Ishikawa (cell line): ENCODE measurements around the gene ASIC2.

Experiments
- CEBPB ChIP-seq: IDR thresholded peaks from 2 replicates; pipeline ENCODE4 v1.6.1; 2012
- CREB1 ChIP-seq: IDR thresholded peaks from 2 replicates; pipeline ENCODE4 v1.6.1; 2012; ENCODE audit warnings: low read depth
- EGR1 ChIP-seq: IDR thresholded peaks from 2 replicates; pipeline ENCODE4 v1.6.1; 2012
- EP300 ChIP-seq: IDR thresholded peaks from 2 replicates; pipeline ENCODE4 v1.6.1; 2012; ENCODE audit warnings: borderline replicate concordance
- FOXM1 ChIP-seq: IDR thresholded peaks from 2 replicates; pipeline ENCODE4 v1.6.1; 2012; ENCODE audit warnings: low read depth, borderline replicate concordance
- MAX ChIP-seq: IDR thresholded peaks from 2 replicates; pipeline ENCODE4 v1.6.1; 2012
- RAD21 ChIP-seq: IDR thresholded peaks from 2 replicates; pipeline ENCODE4 v1.6.1; 2012; ENCODE audit warnings: low read depth
- REST ChIP-seq: IDR thresholded peaks from 2 replicates; pipeline ENCODE4 v1.6.1; 2012; ENCODE audit warnings: low read depth, mild to moderate bottlenecking
- TAF1 ChIP-seq: IDR thresholded peaks from 2 replicates; pipeline ENCODE4 v1.6.1; 2012; ENCODE audit warnings: low read depth, mild to moderate bottlenecking
- TCF12 ChIP-seq: IDR thresholded peaks from 2 replicates; pipeline ENCODE4 v1.6.1; 2012; ENCODE audit warnings: low read depth
- TEAD4 ChIP-seq: IDR thresholded peaks from 2 replicates; pipeline ENCODE4 v1.6.1; 2012
- YY1 ChIP-seq: IDR thresholded peaks from 2 replicates; pipeline ENCODE4 v1.6.1; 2012; ENCODE audit warnings: low read depth
- TF ChIP-seq, protein P1 (sequence below): IDR thresholded peaks from 2 replicates; pipeline ENCODE4 v1.6.1; 2012

GRCh38 chr17:33316746-33317145, 23.7 kb upstream of the ASIC2 start:
- TF ChIP-seq RAD21 (no peak), EP300 (no peak), TEAD4 (no peak), TAF1 (no peak), REST (no peak), TCF12 (no peak), FOXM1 (no peak), MAX (no peak), CEBPB (no peak), CREB1 (no peak), YY1 (no peak), EGR1 (no peak)
- TF ChIP-seq, protein P1, sequence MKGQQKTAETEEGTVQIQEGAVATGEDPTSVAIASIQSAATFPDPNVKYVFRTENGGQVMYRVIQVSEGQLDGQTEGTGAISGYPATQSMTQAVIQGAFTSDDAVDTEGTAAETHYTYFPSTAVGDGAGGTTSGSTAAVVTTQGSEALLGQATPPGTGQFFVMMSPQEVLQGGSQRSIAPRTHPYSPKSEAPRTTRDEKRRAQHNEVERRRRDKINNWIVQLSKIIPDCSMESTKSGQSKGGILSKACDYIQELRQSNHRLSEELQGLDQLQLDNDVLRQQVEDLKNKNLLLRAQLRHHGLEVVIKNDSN = no peak
